ENCODE data around the gene LPCAT1. TPM values are rescaled to one million over a fixed set of nuclear protein-coding genes. Genes with fewer than 3 reads are reported as not detected.

LPCAT1 gene
- total RNA-seq, 4 donors from 2014 or later = 18.9 to 47.5 (median 29.2) TPM

GRCh38 chr5:1413611-1414241 lies 110.0 kb downstream of the LPCAT1 start:
- no peak for TF ChIP-seq CTCF (IDR thresholded peaks at IDR 0.05; ENCODE audit: low read depth)

- TF ChIP-seq CTCF (IDR thresholded peaks at IDR 0.05; ENCODE audit: low read depth) = no peak
Measured at GRCh38 chr5:1413211-1413610, 110.5 kb downstream of the LPCAT1 start.

GRCh38 chr5:1412621-1413020 lies 111.1 kb downstream of the LPCAT1 start:
- no peak for TF ChIP-seq CTCF (IDR thresholded peaks at IDR 0.05; ENCODE audit: low read depth)

GRCh38 chr5:1412163-1412562 lies 111.6 kb downstream of the LPCAT1 start:
- no peak for TF ChIP-seq CTCF (IDR thresholded peaks at IDR 0.05; ENCODE audit: low read depth)

Small RNA genes lying within 50 kb of the gene (small RNA-seq; reads per million reads assigned to genes)
- gene MIR6075 = not detected

Other genes starting within 250 kb of the LPCAT1 start
- gene TERT, start 228.9 kb downstream of the LPCAT1 start, total RNA-seq = not detected
- 100 to 1,000 TPM in 2 of 4 donors, 10 to 100 TPM in 2; 92.3 to 132 (median 108) TPM for gene CLPTM1L, start 178.9 kb downstream of the LPCAT1 start, total RNA-seq
- gene SLC6A3, start 78.5 kb downstream of the LPCAT1 start, total RNA-seq = under 1 TPM in 2 of 4 donors, not detected in 2; 0.16 to 0.22 TPM